NCI-H1436 treated with DMSO at 0.1 percent for 48 hours (cell line): ENCODE data around the gene SNUPN.

ENCODE experiments used
- DNase-seq: peaks from one replicate; lab custom pipeline; 2025; lab: John Stamatoyannopoulos, UW

SNUPN gene

GRCh38 chr15:75625542-75626347, at the start of gene SNUPN:
SNUPN (minus strand) TSS chr15:75625725; CDS start chr15:75621051, 4,674 bp downstream.
- DNase-seq: peak; percentile 61

DNA sequence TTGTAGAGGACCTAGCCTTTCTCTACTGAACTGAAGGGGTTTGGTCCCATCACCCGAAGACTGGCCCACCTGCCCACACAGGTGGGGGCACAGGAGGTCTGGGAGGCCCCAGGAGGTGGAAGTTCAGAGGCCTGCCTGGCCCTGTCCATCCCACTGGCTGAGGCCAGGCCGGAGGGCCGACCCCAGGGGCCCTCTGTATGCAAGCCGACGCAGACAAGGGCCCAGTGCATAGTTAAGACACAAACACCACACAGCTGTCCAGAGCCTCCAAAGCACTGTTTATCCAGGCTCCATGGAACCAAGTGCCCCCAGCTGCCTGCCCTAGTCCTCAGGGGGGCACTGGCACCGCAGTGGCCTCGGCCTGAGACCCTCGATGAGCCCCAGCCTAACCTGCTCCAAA, 48.8 kb upstream of the SNUPN start:
- no peak for DNase-seq

DNA sequence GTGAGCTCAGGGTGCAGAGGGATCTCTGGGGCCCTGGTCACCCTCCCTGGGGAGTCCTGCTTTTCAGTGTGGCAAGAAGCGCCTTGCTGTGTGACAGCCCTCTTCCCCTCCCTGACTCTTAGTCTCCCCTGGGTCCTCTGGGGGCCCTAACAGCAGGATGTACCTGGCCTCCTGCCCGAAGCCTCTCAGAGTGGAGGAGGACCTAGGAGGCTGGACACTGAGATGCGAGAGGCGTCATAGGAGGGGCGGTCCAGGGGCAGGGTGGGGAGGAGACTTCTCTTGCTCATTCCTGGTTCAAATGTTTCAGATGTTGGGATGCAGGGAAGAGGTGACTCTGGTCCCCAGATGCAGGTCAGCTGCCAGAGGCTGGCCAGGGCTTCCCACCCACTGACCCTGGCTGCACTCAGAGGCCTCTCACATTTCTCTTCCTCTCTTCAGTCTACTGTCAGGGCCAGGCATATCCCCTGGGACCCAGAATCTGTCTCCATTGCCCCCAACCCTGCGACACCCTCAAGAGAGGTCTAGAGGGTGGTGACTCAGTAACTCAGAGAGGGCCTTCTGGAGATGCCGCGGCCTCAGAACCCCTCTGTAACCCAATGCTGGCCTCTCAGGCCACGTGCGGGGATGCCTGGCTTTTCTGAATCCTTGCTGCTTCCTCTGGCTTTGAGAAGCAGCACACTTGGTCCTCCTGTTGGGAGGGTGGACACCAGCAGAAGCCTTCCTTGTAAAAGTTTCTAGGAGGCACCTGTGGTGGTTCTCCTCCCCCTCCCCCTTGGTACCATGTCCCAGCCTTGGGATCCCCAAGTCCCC, 48.1 kb upstream of the SNUPN start:
- peak; percentile 18 for DNase-seq

DNA sequence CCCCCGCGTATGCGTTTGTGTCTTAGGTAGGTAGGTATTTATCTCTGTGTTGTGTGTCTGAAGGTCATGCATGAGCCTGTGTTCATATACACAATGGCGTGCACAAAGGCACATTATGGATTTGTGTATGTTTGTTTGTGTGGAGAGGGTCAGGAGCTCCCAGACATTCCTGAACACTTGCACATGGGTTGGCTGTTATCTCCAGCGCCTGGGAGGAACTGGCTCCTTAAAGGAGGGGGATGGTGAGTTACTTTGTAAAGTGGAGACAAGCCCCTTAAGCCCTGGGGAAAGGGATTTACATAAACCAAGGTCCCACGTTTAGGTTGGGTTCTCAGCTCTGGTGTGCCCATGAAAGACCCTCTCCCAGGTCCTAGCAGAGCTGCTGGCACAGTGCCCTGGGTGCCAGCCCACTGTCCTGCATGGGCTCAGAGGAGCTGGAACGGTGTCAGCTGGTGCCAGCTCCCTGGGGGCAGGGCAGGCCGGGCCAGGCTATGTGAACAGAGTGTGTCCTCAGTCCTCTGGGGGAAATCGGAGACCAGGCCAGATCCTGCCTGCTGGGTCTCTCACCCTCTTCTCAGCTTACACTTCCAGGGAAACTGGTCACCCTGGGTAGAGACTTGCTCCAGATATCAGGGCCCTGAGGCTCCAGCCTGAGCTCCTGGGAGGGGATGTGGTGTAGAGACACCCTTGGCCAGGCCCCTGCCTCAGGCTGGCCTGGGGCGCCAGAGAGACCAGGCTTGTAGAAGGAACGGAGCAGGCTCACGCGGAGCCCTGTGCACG, 47.3 kb upstream of the SNUPN start:
- DNase-seq: no peak

DNA sequence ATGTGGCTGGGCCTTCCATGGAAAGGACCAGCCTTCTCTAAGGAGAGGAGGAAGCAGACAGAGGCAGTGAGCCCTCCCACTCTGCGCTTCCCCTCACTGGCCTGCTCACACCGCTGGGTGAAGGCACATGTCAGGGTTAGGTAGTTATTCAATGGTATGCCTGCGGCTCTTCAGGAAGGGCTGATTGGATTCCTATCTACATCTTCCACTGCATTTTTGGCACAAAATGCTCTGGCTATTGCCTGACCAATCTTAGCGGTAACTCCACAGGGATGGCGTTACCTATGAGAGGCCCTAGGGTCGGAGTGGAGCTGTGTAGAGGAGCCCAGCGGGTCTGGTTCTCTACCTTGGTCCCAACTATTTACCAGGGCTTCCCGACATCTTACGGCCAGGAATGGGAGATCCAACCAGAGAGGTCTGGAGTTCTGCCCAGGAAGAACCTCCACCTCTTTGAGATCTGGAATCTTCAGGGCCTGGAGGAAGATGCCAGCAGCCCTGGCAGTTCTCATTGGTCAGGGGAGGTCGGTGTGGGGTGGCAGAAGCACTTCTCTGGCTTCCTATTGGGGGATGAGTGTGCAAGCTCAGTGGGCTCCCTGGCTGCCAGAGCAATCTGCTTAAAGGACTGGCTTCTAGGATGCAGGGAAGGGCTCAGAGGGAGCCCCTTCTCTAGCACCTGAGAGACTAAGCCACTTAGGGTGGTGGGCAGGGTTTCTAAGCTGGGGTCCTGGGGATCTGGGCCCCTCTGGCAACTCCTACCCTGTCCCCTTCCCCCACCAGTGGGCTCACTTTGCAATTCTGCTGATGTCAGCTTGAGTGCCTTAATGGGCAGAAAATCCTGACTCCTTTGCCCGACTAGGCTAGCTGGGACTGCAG, 46.4 kb upstream of the SNUPN start:
- DNase-seq: no peak

GRCh38 chr15:75669879-75670212, 44.3 kb upstream of the SNUPN start:
- no peak for DNase-seq

DNA sequence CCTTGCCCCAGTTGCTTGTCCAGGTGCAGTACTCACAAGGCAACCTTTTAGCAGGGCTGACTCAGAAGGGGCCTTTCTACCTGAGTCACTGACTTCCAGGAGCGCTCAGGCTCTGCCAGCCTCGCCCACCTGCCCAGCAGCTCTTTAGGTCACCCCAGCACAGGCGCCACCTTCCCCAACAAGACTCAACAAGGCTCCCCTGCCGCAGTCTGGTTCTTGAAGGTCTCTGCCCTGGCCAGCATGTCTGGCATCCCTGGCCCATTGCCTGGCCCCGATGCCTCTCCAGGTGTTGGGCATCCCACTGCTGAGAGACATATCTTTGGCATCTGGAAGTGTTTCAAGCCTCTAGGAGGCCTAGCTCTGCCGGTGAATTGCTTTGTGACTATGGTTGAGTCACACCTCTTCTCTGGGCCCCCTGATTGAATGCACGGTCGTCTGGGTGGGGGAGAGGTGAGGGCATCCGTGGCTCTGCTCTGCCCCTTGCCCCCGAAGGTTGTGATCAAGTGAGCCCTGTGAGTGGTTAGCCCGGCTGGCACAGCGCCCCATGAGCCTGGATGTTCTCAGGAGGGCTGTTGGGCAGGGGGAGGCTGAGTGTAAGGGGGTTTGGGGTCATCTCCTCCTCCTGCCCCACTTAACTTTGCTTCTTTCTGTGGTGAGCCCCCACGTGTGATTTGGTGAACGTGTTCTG, 43.8 kb upstream of the SNUPN start:
- no peak for DNase-seq

DNA sequence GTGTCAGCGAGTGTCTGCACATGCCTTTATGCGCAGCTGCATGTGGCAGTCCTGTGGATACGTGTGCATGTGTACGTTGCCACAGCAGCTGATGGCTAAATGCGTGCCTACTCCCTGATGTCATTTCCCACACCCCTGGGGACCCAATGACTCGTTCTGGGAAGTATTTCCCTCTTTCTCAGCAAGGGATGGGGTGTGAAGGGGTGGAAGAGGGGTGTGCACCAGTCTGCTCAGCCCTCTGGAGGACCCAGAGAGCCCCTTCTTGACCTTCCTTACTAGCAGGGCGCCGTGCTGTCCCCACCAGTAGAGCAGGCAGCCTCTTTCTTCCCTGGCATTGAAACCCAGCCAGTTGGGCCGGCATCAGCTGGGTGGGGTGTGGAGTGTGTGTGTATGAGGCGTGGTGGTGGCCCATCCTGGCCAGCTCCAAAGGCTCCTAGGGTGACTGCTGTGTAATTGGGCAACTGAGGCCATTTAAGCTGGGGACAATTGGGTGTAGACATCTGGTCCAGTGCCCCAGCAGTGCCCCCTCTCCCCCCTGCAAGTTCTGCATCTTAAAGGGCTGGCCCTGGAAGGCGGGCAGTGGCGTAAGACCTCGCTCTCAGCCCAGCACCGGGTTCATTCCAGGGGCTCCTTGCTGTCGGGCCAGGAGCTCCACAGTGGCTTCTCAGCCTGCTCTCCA, 41.4 kb upstream of the SNUPN start:
- no peak for DNase-seq

DNA sequence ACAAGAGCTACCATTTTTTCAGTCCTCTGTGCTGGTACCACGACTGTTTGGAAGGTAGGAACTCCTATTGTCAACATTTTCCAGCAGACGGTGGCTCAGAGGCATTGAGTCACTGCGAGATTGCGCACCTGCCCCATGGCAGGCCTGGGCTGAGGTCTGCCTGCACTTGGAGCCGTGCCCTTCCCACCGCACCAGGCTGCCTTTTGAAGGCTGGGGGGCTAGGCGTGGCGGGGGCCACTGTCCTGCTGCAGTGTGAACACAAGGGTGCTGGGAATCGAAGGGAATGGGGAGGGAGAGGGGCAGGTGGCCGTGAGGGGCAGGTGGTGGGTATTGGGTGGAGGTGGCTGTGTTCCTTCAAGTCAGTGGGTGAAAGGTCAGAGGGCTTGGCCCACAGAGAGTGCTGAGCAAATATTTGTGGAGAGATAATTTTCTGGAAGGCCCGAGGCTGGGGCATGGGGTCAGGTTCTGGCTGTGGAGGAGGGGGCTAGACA, 38.5 kb upstream of the SNUPN start:
- DNase-seq: no peak

GRCh38 chr15:75662823-75663519, 37.4 kb upstream of the SNUPN start:
- no peak for DNase-seq

DNA sequence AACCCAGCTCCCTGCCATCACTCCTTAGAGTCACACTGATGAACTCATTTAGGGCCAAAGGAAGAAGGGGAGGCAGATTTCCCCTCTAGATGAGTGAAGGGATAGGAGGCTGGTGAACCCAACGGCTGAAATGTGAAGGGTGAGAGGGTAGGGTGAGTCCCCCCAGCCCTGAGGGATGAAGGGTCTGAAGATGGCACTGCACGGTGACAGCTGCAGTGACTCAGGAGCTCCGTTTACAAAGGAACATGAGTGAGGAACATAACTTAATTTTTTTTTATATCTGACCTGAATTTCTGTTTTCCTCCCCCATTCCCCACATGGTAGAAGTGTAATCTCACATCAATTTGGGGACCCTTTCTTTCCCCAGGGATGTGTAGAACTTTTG, 36.2 kb upstream of the SNUPN start:
- DNase-seq: no peak

- DNase-seq: no peak
Measured at GRCh38 chr15:75661100-75661755, 35.7 kb upstream of the SNUPN start.

- no peak for DNase-seq
Measured at GRCh38 chr15:75659928-75660645, 34.6 kb upstream of the SNUPN start.

GRCh38 chr15:75659141-75659771, 33.7 kb upstream of the SNUPN start:
- DNase-seq: no peak

GRCh38 chr15:75656813-75657212, 31.3 kb upstream of the SNUPN start:
- no peak for DNase-seq

DNA sequence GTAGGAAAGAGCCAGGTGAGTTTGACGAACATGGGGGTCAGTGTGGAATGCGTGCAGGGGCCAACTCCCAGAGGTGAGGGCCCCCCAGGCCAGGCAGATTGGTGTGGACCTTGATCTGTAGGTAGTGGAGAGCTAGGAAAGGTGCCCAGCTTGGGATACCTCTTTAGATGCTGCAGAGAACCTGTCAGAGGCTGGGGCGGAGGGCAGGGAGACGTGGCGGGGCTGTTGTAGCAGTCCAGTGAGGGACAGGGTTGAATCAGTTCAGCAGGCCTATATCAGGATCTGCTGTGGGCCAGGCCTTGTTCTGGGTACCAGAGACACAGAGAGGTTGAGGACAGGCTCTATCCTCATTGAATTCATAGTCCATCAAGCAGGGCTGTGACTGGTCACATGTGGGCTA, 30.8 kb upstream of the SNUPN start:
- no peak for DNase-seq

DNA sequence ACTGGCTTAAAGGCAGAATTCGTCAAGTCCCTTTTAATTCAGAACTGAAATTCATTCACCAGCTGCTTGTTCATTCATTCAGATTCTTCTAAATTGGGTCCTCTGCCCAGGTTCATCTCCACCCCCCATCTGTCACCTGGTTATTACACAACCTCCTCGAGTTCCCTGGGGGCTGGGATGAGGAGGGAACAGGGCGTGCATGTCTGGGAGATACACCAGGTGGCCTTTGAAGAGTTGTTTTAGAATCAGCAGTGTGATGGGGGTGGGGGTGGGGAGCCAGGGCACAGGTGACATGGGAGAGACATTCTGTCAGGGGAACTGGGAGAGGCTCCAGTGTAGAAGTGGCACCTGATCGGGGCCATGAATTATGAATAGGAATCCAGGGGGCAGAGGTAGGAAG, 30.4 kb upstream of the SNUPN start:
- no peak for DNase-seq
